ENCODE data around the gene STAG3.
"Not testable (repeated sequence)": the region's sequence is repeated elsewhere in the genome, so short reads cannot be mapped to it uniquely, and the experiment has no call there.

Gene STAG3

GRCh38 chr7:100177045-100178001 lies at the start of gene STAG3, which contains the start of gene GPC2:
STAG3 (plus strand) TSS chr7:100177918; CDS start chr7:100180557, 2,639 bp downstream.
GPC2 (minus strand) TSS chr7:100177381; CDS start chr7:100177199, 182 bp downstream.
- FAIRE-seq, result peak; percentile 93

GRCh38 chr7:100128637-100128963 lies 49.1 kb upstream of the STAG3 start:
- FAIRE-seq, result no peak

GRCh38 chr7:100130220-100130607 lies 47.5 kb upstream of the STAG3 start:
- not testable (repeated sequence) for FAIRE-seq

- no peak for FAIRE-seq
These were observed 46.9 kb upstream of the STAG3 start for GRCh38 chr7:100130608-100131453.

- FAIRE-seq, result no peak
These were observed 45.6 kb upstream of the STAG3 start for GRCh38 chr7:100132126-100132525.

GRCh38 chr7:100132697-100133151 lies 45.0 kb upstream of the STAG3 start:
- no peak for FAIRE-seq

GRCh38 chr7:100137851-100138760 lies 39.6 kb upstream of the STAG3 start:
- FAIRE-seq, result no peak

- no peak for FAIRE-seq
These were observed 36.2 kb upstream of the STAG3 start for GRCh38 chr7:100141555-100141949.

- FAIRE-seq, result no peak
These were observed 35.3 kb upstream of the STAG3 start for GRCh38 chr7:100142461-100142860.

GRCh38 chr7:100146350-100146749 lies 31.4 kb upstream of the STAG3 start:
- FAIRE-seq, result not testable (repeated sequence)

GRCh38 chr7:100147278-100147677 lies 30.4 kb upstream of the STAG3 start:
- FAIRE-seq, result no peak

- no peak for FAIRE-seq
These were observed 29.5 kb upstream of the STAG3 start for GRCh38 chr7:100148225-100148558.

- peak; percentile 94 for FAIRE-seq
These were observed 29.0 kb upstream of the STAG3 start, which contains the start of gene LAMTOR4 for GRCh38 chr7:100148559-100149328. LAMTOR4 (plus strand) TSS chr7:100148918; CDS start chr7:100148973, 55 bp downstream.

GRCh38 chr7:100152404-100152803 lies 25.3 kb upstream of the STAG3 start:
- FAIRE-seq, result no peak

GRCh38 chr7:100152937-100153666 lies 24.6 kb upstream of the STAG3 start:
- no peak for FAIRE-seq

- FAIRE-seq, result no peak
These were observed 23.8 kb upstream of the STAG3 start for GRCh38 chr7:100153708-100154535.

- FAIRE-seq, result no peak
These were observed 22.8 kb upstream of the STAG3 start for GRCh38 chr7:100154651-100155491.

GRCh38 chr7:100155553-100156317 lies 22.0 kb upstream of the STAG3 start:
- FAIRE-seq, result no peak

Data from TTC549 (cell line).